OCI-LY7 (cell line): ENCODE data around the gene DOCK1. TPM values are rescaled to one million over a fixed set of nuclear protein-coding genes. Genes with fewer than 3 reads are reported as not detected.

Source experiments
- BruUV-seq: library from RNA; stranded (reverse); fragments of 400-500 nt; replicated peaks from 2 replicates; lab custom pipeline; 2021; lab: Mats Ljungman, UMichigan
- CTCF ChIA-PET: fragments of 300-600 bp; sonication (Branson Sonifier 250); formaldehyde crosslinking; loops from one replicate; lab custom pipeline; 2022; ENCODE audit warnings: antibody characterized with exemption; ENCODE audit not compliant: unreplicated experiment; lab: Charles Lee
- POLR2A ChIA-PET: fragments of 300-600 bp; sonication (Branson Sonifier 250); formaldehyde crosslinking; loops from one replicate; lab custom pipeline; 2022; ENCODE audit warnings: antibody characterized with exemption; lab: Charles Lee
- DNase-seq: peaks from one replicate; pipeline ENCODE4 v3.0.0-alpha.2; 2015; ENCODE audit warnings: low spot score
- H2AFZ ChIP-seq: fragments of 200-600 bp; sonication (generic), shearing (Covaris generic); 2 replicates; pipeline ENCODE4 v1.6.1; 2014; ENCODE audit warnings: mild to moderate bottlenecking, antibody characterized with exemption, low read length, moderate library complexity
- H3K27ac ChIP-seq: fragments of 200-600 bp; sonication (generic); 2 replicates; pipeline ENCODE4 v1.5.1; 2014; ENCODE audit warnings: mixed run types, low read depth, mild to moderate bottlenecking, moderate library complexity, low read length, inconsistent platforms; ENCODE audit not compliant: poor library complexity, severe bottlenecking
- H3K36me3 ChIP-seq: fragments of 200-600 bp; sonication (generic); 2 replicates; pipeline ENCODE4 v1.6.1; 2014; ENCODE audit warnings: mild to moderate bottlenecking, antibody characterized with exemption, low read length, moderate library complexity, mixed read lengths; ENCODE audit not compliant: insufficient read depth
- H3K4me1 ChIP-seq: fragments of 200-600 bp; sonication (generic); 2 replicates; pipeline ENCODE4 v1.5.1; 2014; ENCODE audit warnings: mild to moderate bottlenecking, low read length; ENCODE audit not compliant: insufficient read depth, poor library complexity, severe bottlenecking
- H3K4me2 ChIP-seq: fragments of 200-600 bp; sonication (generic); 2 replicates; pipeline ENCODE4 v1.6.1; 2014; ENCODE audit warnings: mild to moderate bottlenecking, low read length
- H3K4me3 ChIP-seq: fragments of 200-600 bp; sonication (generic); 2 replicates; pipeline ENCODE4 v1.5.1; 2014; ENCODE audit warnings: mild to moderate bottlenecking, low read depth, low read length; ENCODE audit not compliant: poor library complexity, severe bottlenecking
- H3K79me2 ChIP-seq: fragments of 200-600 bp; sonication (generic); 2 replicates; pipeline ENCODE4 v1.6.1; 2016; ENCODE audit warnings: low read depth, mild to moderate bottlenecking, low read length, moderate library complexity, mixed read lengths; ENCODE audit not compliant: insufficient read depth
- H3K9me2 ChIP-seq: fragments of 200-600 bp; sonication (generic); 2 replicates; pipeline ENCODE4 v1.6.1; 2016; ENCODE audit warnings: mild to moderate bottlenecking, low read length, mixed read lengths; ENCODE audit not compliant: insufficient read depth
- H3K9me3 ChIP-seq: fragments of 200-600 bp; sonication (generic); 2 replicates; pipeline ENCODE4 v1.6.1; 2014; ENCODE audit warnings: mild to moderate bottlenecking, mixed run types, low read length, mixed read lengths
- H4K20me1 ChIP-seq: fragments of 200-600 bp; sonication (generic); 2 replicates; pipeline ENCODE4 v1.6.1; 2014; ENCODE audit warnings: mild to moderate bottlenecking, antibody characterized with exemption, low read length, moderate library complexity, mixed read lengths; ENCODE audit not compliant: insufficient read depth
- EZH2phosphoT487 ChIP-seq: fragments of 200-600 bp; sonication (generic); IDR thresholded peaks from 2 replicates; pipeline ENCODE4 v1.6.1; 2018; ENCODE audit warnings: low read depth, borderline replicate concordance, mild to moderate bottlenecking, mixed run types, antibody characterized with exemption, low read length, moderate library complexity, mixed read lengths
- intact Hi-C: fragments of 100-400 bp; cut with micrococcal nuclease; formaldehyde crosslinking; loops from one replicate; pipeline ENCODE4 v1.10.0; 2022; ENCODE audit not compliant: unreplicated experiment
- total RNA-seq, 2 experiments: library from RNA; depleted of rRNA in 1 of 2; stranded (reverse); fragments of >200 nt in 1 of 2; shearing (Covaris generic) in 1 of 2; gene quantifications; 2 replicates each; pipeline ENCODE4 v1.2.3, GENCODE V29; 2014 to 2022
- TF ChIP-seq, protein P1 (sequence below): fragments of 200-600 bp; sonication (generic); conservative IDR thresholded peaks from 2 replicates; pipeline ENCODE4 v1.5.1; 2014; ENCODE audit warnings: mild to moderate bottlenecking, antibody characterized with exemption, low read length, moderate library complexity, mixed read lengths

Gene DOCK1
- total RNA-seq, 2 experiments from 2014 or later = not detected

DNA sequence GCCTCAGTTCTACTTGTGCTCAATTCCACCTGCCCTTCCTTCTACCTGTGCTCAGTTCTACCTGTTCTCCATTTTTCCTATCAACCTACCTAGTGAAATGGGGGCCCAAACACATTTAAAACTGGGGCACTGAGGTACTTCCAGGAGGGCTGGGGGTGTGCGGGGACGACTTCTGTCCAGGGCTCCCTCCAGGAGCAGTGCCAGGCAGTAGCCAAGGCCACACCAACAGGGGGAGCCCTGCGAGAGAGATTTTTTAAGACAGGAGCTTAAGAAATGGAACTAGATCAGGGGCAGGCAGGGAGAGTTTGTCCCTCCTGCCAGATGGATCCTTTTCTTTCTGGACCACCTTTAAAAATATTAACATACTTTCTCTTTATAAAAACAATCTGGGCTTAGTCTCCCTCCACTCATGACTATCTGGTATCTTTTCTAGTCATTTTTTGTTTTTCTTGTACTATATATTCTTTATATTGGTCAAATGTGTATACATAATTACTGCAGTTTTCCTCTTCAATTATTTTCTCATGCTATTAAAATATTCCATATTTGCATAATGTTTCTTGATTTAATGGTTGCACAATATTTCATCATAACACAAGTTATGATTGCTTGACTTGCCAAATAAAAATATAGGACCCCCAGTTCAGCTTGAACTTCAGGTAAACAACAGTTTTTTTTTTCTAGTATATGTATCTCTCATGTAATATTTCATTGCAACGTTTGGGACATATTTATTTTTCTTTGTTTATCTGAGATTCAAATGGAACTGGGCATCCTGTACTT is 338.5 kb downstream of the DOCK1 start:
- H3K9me3 ChIP-seq = no peaks in the 10 kb centered on the region
- no peaks in the 10 kb centered on the region for H3K36me3 ChIP-seq
- no peaks in the 10 kb centered on the region for H3K9me2 ChIP-seq
- ChIA-PET CTCF (no interaction called here), POLR2A (no interaction called here)
- DNase-seq = peak; percentile 3
- no peaks in the 10 kb centered on the region for H4K20me1 ChIP-seq
- no peak overlapping the region for H3K4me3 ChIP-seq
- no peak for TF ChIP-seq EZH2phosphoT487
- TF ChIP-seq, protein P1, sequence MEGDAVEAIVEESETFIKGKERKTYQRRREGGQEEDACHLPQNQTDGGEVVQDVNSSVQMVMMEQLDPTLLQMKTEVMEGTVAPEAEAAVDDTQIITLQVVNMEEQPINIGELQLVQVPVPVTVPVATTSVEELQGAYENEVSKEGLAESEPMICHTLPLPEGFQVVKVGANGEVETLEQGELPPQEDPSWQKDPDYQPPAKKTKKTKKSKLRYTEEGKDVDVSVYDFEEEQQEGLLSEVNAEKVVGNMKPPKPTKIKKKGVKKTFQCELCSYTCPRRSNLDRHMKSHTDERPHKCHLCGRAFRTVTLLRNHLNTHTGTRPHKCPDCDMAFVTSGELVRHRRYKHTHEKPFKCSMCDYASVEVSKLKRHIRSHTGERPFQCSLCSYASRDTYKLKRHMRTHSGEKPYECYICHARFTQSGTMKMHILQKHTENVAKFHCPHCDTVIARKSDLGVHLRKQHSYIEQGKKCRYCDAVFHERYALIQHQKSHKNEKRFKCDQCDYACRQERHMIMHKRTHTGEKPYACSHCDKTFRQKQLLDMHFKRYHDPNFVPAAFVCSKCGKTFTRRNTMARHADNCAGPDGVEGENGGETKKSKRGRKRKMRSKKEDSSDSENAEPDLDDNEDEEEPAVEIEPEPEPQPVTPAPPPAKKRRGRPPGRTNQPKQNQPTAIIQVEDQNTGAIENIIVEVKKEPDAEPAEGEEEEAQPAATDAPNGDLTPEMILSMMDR = peak; percentile 69
- H3K79me2 ChIP-seq = no peaks in the 10 kb centered on the region
- BruUV-seq = no TSS peak
- no peak overlapping the region for H2AFZ ChIP-seq
- intact Hi-C loops = no loop called here
- H3K4me1 ChIP-seq = no peaks in the 10 kb centered on the region
- no peak overlapping the region for H3K4me2 ChIP-seq
- no peak overlapping the region for H3K27ac ChIP-seq

DNA sequence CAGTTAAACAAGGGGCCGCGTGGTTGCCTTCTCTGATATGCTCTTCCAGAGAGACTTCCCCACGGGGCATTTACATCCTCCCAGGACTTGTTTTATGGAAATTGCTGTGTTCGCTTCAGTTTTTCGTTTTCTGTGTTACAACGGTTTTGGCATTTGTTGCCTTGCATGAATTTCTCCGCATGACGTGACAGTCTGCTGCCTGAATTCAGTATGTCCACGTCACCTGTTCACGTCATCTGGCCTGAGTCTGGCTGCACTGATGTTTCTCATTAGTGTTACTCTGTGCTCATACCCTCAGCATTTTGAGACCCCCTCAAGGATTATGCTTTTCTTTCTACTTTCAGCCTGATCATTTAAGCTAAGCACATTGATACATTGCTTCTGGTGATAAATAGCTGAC is 340.2 kb downstream of the DOCK1 start:
- Histone ChIP-seq H3K4me1 (no peaks in the 10 kb centered on the region), H3K4me3 (no peak overlapping the region), H3K36me3 (no peaks in the 10 kb centered on the region), H3K27ac (no peak overlapping the region), H3K4me2 (no peak overlapping the region), H3K9me3 (no peaks in the 10 kb centered on the region), H4K20me1 (no peaks in the 10 kb centered on the region), H2AFZ (no peak overlapping the region), H3K9me2 (no peaks in the 10 kb centered on the region), H3K79me2 (no peaks in the 10 kb centered on the region)
- TF ChIP-seq, protein P1 = no peak
- no peak for TF ChIP-seq EZH2phosphoT487
- CTCF ChIA-PET = no interaction called here
- DNase-seq = no peak
- intact Hi-C loops = no loop called here
- no TSS peak for BruUV-seq
- POLR2A ChIA-PET = no interaction called here

DNA sequence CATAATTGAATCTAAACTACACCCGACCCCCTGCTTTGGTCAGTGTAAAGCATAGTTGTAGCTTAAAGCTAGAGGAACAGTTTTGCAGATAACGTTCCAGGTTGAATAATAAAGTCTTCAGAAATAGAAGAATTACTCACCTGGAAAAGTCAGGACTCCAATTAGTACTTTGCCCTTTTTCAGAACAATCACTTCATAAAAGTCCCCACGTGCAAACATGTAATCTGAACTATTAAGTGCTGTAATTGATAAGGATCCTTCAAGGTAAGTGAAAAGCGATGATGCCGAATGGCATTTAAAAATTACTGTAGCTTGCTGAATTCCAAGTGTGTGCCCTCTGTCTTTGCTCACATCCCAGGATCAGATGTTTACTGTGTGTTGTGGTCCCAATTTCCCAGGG is 344.8 kb downstream of the DOCK1 start:
- H3K4me3 ChIP-seq = no peak overlapping the region
- H4K20me1 ChIP-seq = no peaks in the 10 kb centered on the region
- no peaks in the 10 kb centered on the region for H3K4me1 ChIP-seq
- no peaks in the 10 kb centered on the region for H3K79me2 ChIP-seq
- ChIA-PET POLR2A (no interaction called here), CTCF (no interaction called here)
- no peaks in the 10 kb centered on the region for H3K36me3 ChIP-seq
- TF ChIP-seq, protein P1 = no peak
- TF ChIP-seq EZH2phosphoT487 = no peak
- H3K9me2 ChIP-seq = no peaks in the 10 kb centered on the region
- no peak for DNase-seq
- H2AFZ ChIP-seq = no peak overlapping the region
- BruUV-seq = no TSS peak
- intact Hi-C loops = no loop called here
- H3K27ac ChIP-seq = no peak overlapping the region
- no peak overlapping the region for H3K4me2 ChIP-seq
- no peaks in the 10 kb centered on the region for H3K9me3 ChIP-seq
